ENCODE data around the gene AIMP1.

The AIMP1 gene

DNA sequence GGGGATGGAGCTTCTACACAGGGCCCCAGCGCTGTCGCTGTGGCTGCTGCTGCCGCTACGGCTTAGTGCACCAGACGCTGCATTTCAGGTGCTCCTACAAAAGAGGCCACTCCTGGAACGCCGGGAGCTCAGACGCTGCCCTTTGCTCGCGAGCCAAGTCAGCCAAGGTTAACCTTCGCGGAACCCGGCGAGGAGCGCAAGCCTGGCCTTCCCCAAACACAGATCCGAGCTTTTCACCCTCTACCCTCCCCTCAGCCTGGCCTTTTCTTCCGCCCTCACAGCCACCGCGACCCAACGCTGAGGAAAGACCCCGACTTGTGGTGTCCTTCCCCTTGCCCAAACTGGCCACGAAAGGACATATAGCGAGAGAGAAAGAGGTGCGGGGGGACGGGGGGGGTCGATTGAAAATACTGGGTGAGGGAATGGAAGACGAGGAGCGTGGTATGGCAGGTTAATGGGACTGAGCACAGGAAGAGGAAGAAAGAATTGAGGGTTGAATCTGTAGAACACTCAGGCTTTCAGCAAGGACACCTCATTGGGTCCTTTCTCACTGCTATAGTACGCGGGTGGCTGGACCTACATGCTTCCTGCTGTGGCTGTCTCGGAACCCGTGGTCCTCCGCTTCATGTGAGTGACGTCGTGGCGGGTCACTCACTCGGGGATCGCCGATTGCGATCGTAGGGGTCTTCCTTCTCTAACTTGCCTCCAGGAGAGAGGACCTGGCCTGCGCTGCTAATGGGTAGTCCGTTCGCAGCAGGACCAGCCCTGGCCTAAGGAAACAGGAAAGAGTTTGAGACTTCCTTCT, at the start of gene AIMP1, which contains the start of gene TBCK:
TSS of gene AIMP1 (plus strand) at position 583 of the 805 bp plus-strand sequence. CDS start 8,460 bp downstream, outside the sequence.
TSS of gene TBCK (minus strand) at position 242 of the 805 bp plus-strand sequence. CDS start 7,249 bp downstream, outside the sequence.
- DNase-seq = peak; percentile 85

DNA sequence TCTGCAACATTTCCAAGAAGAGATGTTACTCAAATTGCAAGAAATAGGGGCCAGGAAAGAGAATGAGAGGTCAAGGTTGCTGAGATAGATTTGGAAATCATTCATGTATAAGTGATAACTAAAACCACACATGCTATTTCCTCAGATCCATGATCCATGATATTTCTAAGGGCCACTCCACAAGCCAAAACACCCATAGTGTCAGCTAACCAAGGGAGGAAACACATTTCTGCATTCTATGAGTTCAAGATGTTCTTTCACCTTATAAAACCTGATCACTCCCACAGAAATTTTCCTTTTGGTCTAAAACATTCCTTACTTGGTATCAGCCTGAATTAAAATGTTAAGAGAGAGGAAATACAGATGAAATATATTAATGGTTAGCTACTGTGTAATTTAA, 47.6 kb upstream of the AIMP1 start:
- no peak for DNase-seq

DNA sequence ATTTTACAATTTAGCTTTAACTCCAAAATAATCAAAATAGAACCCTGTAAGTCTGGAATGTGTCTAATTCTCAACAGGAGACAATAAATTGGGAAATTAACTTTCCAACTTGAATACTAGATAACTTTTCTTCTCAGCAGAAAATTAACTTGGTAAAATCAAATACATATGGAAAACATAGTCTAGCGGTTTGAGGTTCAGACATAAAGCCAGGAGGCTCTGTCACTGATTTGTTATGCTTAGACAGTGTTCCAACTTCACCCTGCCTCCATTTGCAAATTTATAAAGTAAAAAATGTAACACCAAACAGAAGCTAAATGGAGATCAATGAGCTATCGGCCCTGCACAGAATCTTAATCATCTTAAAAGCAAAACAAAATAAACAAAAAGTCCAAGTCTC, 46.6 kb upstream of the AIMP1 start:
- no peak for DNase-seq

DNA sequence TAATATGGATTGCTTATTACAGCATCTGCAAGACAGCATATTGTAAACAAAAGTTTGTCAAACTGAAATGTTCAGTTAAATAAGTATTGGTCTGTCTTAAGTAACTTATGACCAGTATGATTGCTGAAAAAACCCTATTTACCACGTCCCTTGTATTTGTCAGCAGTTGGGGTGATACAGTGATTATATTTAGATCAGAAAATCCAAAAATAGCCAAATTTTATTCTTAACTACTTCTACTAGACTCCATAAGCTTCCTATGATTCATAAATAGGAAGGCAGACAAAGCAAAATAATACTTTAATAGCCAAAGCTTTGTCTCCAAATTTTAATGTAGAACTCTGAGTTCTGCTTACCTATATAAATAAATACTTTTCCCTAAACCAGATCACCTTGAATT, 45.6 kb upstream of the AIMP1 start:
- no peak for DNase-seq

DNA sequence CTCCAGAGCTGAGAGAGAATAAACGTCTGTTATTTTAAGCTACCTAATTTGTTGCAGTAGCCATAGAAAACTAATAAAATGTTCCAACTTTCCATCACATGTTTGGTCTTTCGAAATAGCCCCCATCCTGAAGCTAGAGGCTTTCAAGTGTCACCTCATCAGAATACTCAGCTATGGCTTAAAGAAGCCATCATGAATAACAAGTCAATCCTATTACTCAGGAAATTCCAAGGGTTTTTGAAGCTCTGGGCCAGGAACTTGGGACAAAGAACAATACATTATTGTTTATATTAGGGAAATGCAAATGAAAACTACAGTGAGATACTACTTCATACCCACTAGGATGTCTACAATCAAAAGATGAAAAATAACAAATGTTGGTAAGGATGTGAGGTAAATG, 42.5 kb upstream of the AIMP1 start:
- DNase-seq = no peak

DNA sequence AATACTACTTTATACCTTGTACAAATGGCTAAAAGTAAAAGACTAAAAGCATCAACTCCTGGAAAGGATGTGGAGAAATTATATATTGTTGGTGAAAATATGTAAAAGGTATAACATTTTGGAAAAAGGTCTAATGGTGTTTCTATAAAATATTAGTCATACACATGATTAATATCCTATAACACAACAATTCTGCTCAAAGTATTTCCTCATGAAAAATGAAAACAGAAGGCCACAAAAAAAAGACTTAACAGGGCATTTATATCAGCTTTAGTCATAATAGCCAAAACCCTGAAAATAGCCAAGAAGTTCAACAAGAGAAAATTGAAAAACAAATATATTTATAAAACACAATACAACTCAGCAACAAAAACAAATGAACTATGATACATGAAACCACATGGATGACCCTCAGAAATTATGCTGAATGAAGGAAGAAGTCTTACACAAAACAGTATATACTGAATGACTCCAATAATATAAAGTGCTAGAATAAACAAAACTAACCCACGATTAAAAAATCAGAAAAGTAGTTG, 39.1 kb upstream of the AIMP1 start:
- DNase-seq = no peak

DNA sequence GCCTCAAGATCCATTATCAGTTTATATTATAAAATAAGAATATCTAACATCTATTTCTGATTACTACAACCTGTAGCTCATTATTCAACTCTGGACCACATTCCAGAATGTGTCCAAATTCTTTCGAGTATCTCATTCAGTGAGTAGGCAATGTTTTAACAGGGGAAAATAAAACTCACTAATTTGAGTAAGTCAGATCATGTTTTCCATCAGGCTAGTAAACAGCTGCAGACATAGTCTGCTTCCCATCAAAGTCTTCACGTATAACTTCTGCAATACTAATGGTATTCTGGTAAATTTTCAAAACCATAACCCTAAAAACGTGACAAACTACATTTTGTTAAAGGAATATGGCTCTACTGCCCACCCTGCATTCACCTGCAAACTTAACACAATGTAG, 32.1 kb upstream of the AIMP1 start:
- no peak for DNase-seq

DNA sequence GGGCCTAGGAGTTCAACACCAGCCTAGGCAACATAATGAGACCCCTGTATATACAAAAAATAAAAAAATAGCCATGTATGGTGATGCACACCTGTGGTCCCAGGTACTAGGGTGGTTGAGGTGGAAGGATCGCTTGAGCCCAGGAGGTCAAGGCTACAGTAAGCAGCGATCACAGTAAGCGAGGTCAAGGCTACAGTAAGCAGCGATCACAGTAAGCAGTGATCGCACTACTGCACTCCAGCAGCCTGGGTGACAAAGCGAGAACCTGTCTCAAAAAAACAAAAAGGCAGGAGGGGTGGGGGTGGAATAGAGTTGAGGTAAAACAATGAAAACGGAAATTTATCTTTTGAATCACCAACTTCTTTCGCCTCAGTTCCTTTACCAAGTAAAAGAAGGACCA, 29.7 kb upstream of the AIMP1 start:
- no peak for DNase-seq

DNA sequence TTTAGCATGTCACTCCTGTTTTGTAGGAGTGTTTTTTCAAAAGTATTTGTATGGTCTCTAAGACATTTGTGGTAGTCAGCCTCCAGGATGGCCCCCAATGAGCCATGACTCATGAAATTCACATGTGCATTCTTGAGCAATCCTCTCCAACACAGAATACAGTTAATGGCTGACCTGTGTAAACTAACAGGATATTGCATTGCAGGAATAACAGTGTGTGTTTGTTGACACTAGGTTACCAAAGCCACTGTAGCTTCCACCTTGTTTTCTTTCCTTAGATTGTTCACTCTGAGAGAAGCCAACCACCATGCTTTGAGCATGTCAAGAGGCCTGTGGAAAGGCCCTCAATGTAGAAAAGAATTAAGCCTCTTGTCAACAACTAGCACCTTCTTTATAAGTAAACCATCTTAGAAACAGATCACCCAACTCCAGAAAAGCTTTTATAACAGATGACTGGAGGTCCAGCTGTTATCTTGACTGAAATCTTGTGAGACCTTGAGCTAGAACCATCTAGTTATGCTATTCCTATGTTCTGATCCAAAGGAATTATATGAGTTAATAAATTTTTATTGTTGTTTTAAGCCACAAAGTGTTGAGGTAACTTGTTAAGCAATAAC, 28.9 kb upstream of the AIMP1 start:
- DNase-seq = no peak

DNA sequence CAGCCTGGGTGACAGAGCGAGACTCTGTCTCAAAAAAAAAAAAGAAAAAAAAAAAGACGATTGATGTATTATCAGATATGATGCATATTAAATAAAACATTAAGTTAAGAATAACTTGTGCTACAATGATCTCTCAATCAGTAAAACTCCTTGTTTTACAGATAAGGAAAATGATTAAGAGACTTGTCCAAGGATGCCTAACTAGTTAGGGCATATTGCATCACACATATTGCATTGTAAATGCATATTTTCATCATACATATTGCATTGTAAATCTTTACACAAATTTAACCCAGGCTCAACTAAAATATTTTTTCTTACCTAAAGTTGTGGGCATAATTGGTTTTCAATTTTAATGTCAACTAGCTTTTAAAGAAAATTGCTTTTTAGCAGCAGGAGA, 26.6 kb upstream of the AIMP1 start:
- DNase-seq = no peak

DNA sequence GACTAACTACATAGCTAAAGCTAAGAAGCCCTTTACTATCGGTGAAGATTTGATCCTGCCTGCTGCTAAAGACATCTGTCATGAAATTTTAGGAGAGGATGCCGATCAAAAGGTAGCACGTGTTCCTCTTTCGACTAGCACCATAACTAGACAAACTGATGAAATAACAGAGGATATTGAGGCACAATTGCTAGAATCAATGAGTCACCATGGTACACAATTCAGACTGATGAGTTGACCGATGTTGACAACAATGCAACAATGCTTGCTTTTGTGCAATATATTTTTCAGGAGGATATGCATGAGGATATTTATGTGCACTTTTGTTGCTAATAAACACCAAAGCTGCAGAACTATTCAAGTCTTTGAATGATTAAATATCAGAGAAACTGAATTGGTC, 24.7 kb upstream of the AIMP1 start:
- DNase-seq = no peak

DNA sequence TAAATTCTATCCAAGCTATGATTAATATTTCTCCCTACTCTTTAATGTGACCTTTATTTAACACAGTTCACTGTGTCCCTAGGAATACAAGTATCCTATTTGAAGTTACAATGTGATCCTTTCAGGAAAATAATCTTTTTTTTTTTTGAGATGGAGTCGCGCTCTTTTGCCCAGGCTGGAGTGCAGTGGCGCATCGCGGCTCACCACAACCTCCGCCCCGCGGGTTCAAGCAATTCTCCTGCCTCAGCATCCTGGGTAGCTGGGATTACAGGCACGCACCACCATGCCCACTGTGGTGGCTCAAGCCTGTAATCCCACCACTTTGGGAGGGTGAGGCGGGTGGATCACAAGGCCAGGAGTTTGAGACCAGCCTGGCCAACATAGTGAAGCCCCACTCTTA, 22.3 kb upstream of the AIMP1 start:
- no peak for DNase-seq

DNA sequence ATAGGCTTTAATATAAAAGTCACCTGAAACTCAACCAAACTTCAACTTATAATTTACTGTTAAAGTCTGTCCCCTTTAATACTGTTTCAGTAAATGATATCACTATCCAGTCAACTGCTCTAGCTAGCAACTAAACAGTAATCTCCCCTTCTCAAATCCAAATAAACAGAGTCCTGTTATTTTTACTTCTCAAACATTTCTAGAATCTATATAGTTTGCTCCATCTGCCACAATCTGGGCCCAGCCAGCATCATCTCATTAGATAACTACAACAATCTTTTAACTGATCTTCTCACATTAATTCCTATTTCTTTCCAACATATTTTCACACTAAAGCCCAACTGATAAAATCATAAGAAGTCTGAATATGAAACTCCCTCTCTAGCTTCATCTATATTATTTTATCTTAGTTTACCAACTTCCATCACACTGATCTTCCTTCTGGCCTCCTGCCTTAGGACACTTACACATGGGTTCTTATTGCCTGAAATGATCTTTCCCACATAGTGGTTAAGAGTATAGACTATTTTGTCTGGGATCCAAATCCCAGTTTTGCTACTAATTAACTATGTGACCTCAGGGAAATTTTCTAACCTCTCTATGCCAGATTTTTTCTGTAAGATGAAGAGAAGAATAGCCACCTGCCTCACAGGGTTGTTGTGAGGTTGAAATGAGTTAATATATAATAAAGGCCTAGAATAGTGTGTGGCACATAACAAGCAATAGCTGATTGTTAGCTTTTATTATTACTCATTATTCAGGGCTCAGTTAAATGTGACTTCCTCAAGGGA, 18.9 kb upstream of the AIMP1 start:
- DNase-seq = no peak

DNA sequence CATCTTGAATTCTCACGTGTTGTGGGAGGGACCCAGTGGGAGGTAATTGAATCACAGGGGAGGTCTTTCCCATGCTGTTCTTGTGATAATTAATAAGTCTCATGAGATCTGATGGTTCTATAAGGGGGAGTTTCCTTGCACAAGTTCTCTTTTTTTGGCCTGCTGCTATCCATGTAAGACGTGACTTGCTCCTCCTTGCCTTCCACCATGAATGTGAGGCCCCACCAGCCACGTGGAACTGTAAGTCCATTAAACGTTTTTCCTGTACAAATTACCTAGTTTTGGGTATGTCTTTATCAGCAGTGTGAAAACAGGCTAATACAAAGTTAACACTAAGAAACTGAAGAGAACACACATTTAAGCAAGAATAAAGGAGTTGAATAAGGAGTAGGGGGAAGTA, 16.4 kb upstream of the AIMP1 start:
- no peak for DNase-seq

DNA sequence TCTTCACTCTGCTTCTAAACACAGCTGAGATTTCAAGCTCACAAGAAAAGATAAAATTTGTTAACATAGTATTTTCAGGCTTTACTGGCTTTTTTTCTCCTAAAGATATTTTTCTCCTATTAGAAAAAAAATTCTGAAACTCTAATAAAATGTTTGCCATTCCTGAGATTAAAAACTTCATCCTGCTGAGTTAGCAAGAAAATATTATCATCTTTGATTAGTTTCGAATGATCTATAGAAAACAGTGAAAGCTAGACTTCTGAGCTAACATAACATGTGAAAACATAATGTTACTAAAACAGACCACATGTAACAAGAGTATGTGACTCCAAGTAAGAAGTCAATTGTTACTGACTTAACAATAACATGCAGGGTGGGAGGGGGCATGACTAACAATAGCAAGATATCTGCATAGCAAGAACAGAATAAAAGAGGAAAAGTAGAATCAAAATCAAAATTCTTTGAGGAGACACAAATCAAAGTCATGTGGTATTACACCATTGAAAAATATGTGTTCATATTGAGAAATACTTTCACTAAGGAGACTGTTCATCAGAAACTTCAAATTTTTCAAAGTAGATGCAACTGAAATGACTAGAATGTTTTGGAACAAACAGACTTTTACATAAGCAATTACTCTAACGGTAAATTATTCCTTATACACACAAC, 14.8 kb upstream of the AIMP1 start:
- no peak for DNase-seq

DNA sequence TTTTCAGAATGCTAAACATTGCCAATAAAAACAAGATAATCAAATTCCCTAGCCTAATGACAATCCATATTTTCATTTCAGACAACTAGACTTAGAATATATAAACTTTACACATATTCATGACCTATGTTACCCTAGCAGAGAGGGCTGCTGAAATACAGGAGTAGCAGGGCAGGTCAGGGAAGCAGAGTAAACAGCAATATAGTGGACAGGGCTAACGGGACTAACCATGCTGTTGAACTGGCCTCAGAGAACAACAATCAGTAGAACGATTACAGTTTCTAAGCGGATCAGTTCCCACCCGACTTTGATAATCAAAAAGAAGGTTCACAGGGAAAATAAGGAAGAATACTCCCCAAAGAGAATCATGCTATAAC, 14.3 kb upstream of the AIMP1 start:
- DNase-seq = no peak

DNA sequence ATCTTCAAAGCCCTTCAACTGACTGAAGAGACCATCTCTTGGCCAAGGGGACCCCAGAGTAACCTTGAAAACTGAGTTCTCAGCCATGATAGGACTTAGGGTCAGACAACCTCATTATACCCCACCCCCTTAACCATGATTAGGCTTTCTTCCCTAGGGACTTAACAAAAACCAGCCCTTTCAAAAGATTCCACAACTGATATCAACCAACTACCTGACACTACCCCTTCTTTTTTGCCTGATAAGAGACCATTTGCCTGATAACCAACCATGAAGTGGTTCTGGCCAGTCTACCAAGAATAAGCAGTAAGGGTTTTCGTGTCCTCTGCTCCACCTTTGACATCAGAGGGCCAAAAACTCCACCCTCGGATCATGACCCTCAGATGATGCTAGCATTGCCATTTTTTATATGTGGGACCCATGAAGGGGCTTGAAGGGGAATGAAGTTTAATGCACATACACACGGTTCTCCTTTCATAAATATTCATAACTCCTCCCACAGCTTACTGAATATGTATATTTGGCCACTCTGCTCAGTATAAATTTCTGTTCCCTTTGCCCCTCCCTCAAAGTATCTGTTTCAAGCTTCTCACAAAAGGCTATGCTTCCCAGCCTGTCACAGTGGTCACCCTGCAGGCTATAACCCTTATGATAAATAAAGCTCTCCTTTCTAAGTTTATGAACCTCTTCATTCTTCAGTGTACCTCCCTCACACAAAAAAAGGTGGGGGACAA, 12.6 kb upstream of the AIMP1 start:
- no peak for DNase-seq

DNA sequence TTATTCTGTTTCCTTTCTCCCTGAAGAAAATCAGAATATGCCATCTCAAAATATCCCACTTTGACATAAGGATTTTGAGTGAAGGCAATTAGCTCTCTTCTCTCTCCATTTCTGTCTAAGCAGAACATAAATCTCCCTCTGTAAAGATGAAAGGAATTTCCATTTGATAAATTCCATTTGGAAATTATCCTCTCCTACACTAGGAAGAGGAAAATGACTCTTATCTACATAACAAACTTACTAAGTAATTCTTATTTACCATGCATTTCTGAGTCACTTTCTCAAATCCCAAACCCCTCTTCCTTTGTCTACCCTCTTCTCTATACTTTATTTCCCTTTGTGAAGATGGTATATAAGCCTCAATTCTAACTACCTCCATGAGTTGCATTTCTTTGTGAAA, 11.7 kb upstream of the AIMP1 start:
- DNase-seq = no peak

DNA sequence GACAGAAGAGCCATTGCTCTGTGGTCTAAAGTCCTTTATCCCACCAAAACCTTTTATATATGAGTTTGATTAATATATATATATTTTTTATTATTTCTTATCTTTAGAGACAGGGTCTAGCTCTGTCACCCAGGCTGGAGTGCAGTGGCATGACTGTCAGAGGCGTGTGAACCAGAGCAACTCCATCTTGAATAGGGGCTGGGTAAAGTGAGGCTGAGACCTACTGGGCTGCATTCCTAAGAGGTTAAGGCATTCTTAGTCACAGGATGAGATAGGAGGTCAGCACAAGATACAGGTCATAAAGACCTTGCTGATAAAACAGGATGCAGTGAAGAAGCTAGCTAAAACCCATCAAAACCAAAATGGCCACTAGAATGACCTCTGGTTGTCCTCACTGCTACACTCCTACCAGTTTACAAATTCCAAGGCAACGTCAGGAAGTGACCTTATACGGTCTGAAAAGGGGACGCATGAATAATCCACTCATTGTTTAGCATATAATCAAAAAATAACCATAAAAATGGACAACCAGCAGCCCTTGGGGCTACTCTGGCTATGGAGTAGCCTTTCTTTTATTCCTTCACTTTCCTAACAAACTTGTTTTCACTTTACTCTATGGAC, 10.8 kb upstream of the AIMP1 start:
- DNase-seq = no peak

DNA sequence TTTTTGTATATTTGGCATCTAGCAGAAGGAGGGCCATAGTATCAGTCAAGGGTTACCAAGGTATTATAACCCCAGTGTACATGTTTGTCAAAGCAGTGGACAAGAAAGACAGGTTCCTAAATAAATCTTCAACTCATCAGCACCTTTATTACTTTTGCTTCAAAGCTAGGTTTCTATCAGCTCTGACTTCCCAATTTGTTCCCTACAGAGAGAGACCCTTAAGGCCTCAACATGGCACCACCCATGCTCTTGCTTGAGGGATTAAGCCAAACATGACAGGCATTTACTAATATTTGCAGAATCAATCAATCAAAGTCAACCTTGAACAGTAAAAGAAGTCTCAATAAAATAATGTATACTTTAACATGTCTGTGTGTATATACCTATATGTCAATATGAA, 9.8 kb upstream of the AIMP1 start:
- DNase-seq = no peak

DNA sequence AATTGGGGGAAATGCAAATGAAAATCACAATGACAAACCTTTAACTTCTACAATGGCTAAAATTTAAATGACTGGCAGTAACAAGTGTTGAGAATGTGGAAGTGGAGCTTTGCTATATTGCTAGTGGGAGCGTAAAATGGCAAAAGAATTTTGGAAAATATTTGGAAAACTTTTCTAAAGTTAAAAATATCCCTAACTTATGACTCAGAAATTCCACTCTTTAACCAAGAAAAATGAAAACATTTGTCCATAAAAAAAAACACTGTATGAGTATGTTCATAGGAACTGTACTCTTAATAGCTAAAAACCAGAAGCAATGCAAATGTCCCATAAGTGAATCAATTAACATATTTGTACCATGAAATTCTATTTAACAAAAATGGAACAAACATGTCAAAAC, 4.0 kb upstream of the AIMP1 start:
- no peak for DNase-seq

DNA sequence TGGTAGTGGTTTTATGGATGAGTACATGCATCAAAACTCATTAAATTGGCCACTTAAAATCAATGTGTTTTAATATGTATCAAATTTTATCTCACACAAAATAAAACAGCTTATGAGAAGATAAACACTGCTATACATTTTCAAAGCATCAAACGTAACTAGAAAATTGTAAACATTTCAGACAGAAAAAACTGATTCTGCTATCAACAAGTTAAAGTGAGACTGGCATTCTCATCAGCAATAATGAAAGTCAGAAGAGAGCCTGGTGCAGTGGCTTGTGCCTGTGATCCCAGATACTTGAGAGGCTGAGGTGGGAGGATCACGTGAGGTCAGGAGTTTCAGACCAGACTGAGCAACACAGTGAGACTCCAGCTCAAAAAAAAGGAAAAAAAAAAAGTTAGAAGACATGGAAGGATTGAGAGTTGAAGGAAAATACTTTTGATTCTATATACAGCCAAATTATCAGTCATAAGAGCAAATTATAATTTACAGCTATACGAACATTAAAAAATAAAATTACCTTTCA, 3.3 kb upstream of the AIMP1 start:
- DNase-seq = no peak
